ENCODE results near the gene SLC16A13.
A peak's percentile ranks its signal among the peaks of the same experiment; 100 is the strongest.

Gene SLC16A13

GRCh38 chr17:7014261-7014994 lies 21.4 kb upstream of the SLC16A13 start:
- ATAC-seq, result peak; percentile 91

GRCh38 chr17:7014995-7015958 lies 20.5 kb upstream of the SLC16A13 start:
- peak; percentile 30 for ATAC-seq
- DNase-seq, result peak; percentile 81

More at GRCh38 chr17:7014261-7014994, 21.4 kb upstream of the SLC16A13 start:
- peak; percentile 98 for DNase-seq

GRCh38 chr17:7016418-7016817 lies 19.4 kb upstream of the SLC16A13 start:
- ATAC-seq, result no peak
- DNase-seq, result peak; percentile 56

- ATAC-seq (no peak), DNase-seq (no peak)
Observed at GRCh38 chr17:7016886-7017826, 18.7 kb upstream of the SLC16A13 start.

GRCh38 chr17:7017827-7018200 lies 18.0 kb upstream of the SLC16A13 start:
- DNase-seq (peak; percentile 72), ATAC-seq (no peak)

- no peak for ATAC-seq
- DNase-seq, result no peak
Observed at GRCh38 chr17:7018331-7018964, 17.4 kb upstream of the SLC16A13 start.

GRCh38 chr17:7019367-7019766 lies 16.4 kb upstream of the SLC16A13 start:
- no peak for ATAC-seq

GRCh38 chr17:7019839-7020519 lies 15.8 kb upstream of the SLC16A13 start:
- DNase-seq (no peak), ATAC-seq (no peak)

More at GRCh38 chr17:7019367-7019766, 16.4 kb upstream of the SLC16A13 start:
- DNase-seq, result no peak

GRCh38 chr17:7020894-7021664 lies 14.7 kb upstream of the SLC16A13 start:
- ATAC-seq, result no peak
- DNase-seq, result no peak

GRCh38 chr17:7021993-7022778 lies 13.6 kb upstream of the SLC16A13 start:
- peak; percentile 82 for ATAC-seq
- DNase-seq, result peak; percentile 89

- ATAC-seq, result no peak
- no peak for DNase-seq
Observed at GRCh38 chr17:7022781-7023571, 12.8 kb upstream of the SLC16A13 start, which contains the start of gene BCL6B. Gene BCL6B (plus strand): TSS chr17:7023050. CDS start chr17:7023672, 622 bp downstream.

- ATAC-seq (peak; percentile 76), DNase-seq (peak; percentile 94)
Observed at GRCh38 chr17:7023576-7024401, 12.0 kb upstream of the SLC16A13 start.

- ATAC-seq, result no peak
- no peak for DNase-seq
Observed at GRCh38 chr17:7024402-7024785, 11.4 kb upstream of the SLC16A13 start.

GRCh38 chr17:7025245-7025644 lies 10.6 kb upstream of the SLC16A13 start:
- DNase-seq, result no peak
- ATAC-seq, result no peak

GRCh38 chr17:7026471-7027115 lies 9.2 kb upstream of the SLC16A13 start:
- ATAC-seq (no peak), DNase-seq (no peak)

- ATAC-seq (no peak), DNase-seq (no peak)
Observed at GRCh38 chr17:7027335-7027734, 8.5 kb upstream of the SLC16A13 start.

- ATAC-seq, result no peak
- DNase-seq, result no peak
Observed at GRCh38 chr17:7029096-7029495, 6.7 kb upstream of the SLC16A13 start.
